ENCODE measurements around the gene TP53.

The TP53 gene

GRCh38 chr17:7687072-7687907 is at the start of gene TP53 (continued):
- TF ChIP-seq ZNF600 (tag by site-specific recombination; IDR thresholded peaks at IDR 0.05): peak; percentile 76
- no peak for TF ChIP-seq ZNF548 (tag by site-specific recombination; IDR thresholded peaks at IDR 0.05)
- TF ChIP-seq ZNF514 (tag by site-specific recombination; IDR thresholded peaks at IDR 0.05): no peak
- TF ChIP-seq ZNF114 (tag by site-specific recombination; IDR thresholded peaks at IDR 0.05): no peak
- TF ChIP-seq GLI4 (tag by site-specific recombination; IDR thresholded peaks at IDR 0.05): no peak
- TF ChIP-seq ZSCAN4 (tag by site-specific recombination; IDR thresholded peaks at IDR 0.05): no peak
- TF ChIP-seq, protein P1, sequence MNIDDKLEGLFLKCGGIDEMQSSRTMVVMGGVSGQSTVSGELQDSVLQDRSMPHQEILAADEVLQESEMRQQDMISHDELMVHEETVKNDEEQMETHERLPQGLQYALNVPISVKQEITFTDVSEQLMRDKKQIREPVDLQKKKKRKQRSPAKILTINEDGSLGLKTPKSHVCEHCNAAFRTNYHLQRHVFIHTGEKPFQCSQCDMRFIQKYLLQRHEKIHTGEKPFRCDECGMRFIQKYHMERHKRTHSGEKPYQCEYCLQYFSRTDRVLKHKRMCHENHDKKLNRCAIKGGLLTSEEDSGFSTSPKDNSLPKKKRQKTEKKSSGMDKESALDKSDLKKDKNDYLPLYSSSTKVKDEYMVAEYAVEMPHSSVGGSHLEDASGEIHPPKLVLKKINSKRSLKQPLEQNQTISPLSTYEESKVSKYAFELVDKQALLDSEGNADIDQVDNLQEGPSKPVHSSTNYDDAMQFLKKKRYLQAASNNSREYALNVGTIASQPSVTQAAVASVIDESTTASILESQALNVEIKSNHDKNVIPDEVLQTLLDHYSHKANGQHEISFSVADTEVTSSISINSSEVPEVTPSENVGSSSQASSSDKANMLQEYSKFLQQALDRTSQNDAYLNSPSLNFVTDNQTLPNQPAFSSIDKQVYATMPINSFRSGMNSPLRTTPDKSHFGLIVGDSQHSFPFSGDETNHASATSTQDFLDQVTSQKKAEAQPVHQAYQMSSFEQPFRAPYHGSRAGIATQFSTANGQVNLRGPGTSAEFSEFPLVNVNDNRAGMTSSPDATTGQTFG (tag by site-specific recombination; IDR thresholded peaks at IDR 0.05; ENCODE audit: borderline replicate concordance): no peak
- 0 out of 2 replicates have a peak, but pooled peaks have one; percentile 7 for TF ChIP-seq KLF1 (tag by site-specific recombination; IDR thresholded peaks at IDR 0.05)
- no peak for TF ChIP-seq ZNF221 (tag by site-specific recombination; IDR thresholded peaks at IDR 0.05; ENCODE audit: borderline replicate concordance)
- TF ChIP-seq, protein P2, sequence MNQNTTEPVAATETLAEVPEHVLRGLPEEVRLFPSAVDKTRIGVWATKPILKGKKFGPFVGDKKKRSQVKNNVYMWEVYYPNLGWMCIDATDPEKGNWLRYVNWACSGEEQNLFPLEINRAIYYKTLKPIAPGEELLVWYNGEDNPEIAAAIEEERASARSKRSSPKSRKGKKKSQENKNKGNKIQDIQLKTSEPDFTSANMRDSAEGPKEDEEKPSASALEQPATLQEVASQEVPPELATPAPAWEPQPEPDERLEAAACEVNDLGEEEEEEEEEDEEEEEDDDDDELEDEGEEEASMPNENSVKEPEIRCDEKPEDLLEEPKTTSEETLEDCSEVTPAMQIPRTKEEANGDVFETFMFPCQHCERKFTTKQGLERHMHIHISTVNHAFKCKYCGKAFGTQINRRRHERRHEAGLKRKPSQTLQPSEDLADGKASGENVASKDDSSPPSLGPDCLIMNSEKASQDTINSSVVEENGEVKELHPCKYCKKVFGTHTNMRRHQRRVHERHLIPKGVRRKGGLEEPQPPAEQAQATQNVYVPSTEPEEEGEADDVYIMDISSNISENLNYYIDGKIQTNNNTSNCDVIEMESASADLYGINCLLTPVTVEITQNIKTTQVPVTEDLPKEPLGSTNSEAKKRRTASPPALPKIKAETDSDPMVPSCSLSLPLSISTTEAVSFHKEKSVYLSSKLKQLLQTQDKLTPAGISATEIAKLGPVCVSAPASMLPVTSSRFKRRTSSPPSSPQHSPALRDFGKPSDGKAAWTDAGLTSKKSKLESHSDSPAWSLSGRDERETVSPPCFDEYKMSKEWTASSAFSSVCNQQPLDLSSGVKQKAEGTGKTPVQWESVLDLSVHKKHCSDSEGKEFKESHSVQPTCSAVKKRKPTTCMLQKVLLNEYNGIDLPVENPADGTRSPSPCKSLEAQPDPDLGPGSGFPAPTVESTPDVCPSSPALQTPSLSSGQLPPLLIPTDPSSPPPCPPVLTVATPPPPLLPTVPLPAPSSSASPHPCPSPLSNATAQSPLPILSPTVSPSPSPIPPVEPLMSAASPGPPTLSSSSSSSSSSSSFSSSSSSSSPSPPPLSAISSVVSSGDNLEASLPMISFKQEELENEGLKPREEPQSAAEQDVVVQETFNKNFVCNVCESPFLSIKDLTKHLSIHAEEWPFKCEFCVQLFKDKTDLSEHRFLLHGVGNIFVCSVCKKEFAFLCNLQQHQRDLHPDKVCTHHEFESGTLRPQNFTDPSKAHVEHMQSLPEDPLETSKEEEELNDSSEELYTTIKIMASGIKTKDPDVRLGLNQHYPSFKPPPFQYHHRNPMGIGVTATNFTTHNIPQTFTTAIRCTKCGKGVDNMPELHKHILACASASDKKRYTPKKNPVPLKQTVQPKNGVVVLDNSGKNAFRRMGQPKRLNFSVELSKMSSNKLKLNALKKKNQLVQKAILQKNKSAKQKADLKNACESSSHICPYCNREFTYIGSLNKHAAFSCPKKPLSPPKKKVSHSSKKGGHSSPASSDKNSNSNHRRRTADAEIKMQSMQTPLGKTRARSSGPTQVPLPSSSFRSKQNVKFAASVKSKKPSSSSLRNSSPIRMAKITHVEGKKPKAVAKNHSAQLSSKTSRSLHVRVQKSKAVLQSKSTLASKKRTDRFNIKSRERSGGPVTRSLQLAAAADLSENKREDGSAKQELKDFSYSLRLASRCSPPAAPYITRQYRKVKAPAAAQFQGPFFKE (tag by site-specific recombination; IDR thresholded peaks at IDR 0.05; ENCODE audit: borderline replicate concordance): no peak
- TF ChIP-seq ZNF623 (tag by site-specific recombination; IDR thresholded peaks at IDR 0.05): no peak
- TF ChIP-seq ZNF398 (tag by site-specific recombination; IDR thresholded peaks at IDR 0.05): 0 out of 2 replicates have a peak, but pooled peaks have one; percentile 10
- TF ChIP-seq ZNF654 (tag by site-specific recombination; IDR thresholded peaks at IDR 0.05; ENCODE audit: low read depth): no peak; the same call in 1 of the 2 replicates
- no peak for TF ChIP-seq ZNF521 (tag by site-specific recombination; IDR thresholded peaks at IDR 0.05)
- no peak for TF ChIP-seq ZNF768 (tag by site-specific recombination; IDR thresholded peaks at IDR 0.05)
- TF ChIP-seq ZNF302 (tag by site-specific recombination; IDR thresholded peaks at IDR 0.05; ENCODE audit: low read depth): no peak
